GM19043 (cell line): ENCODE measurements around the gene GYPB.
"Not testable (repeated sequence)": the region's sequence is repeated elsewhere in the genome, so short reads cannot be mapped to it uniquely, and the experiment has no call there.

Experiments
- ATAC-seq: cut with Tn5 transposase; IDR thresholded peaks from one replicate; pipeline ENCODE4 v1.9.1; 2021; ENCODE audit warnings: low read depth; ENCODE audit not compliant: unreplicated experiment

GYPB gene

GRCh38 chr4:144019277-144019676 lies at the start of gene GYPB:
GYPB (minus strand) TSS chr4:144019380; CDS start chr4:144019287, 93 bp downstream.
- not testable (repeated sequence) for ATAC-seq

- not testable (repeated sequence) for ATAC-seq
These were observed 42.4 kb upstream of the GYPB start for GRCh38 chr4:144061556-144061955.

- ATAC-seq: not testable (repeated sequence)
These were observed 41.2 kb upstream of the GYPB start for GRCh38 chr4:144060234-144060859.

- ATAC-seq: no peak
These were observed 37.6 kb upstream of the GYPB start for GRCh38 chr4:144056800-144057199.

GRCh38 chr4:144055336-144055735 lies 36.2 kb upstream of the GYPB start:
- ATAC-seq: not testable (repeated sequence)

- not testable (repeated sequence) for ATAC-seq
These were observed 32.3 kb upstream of the GYPB start for GRCh38 chr4:144051494-144051893.

GRCh38 chr4:144050631-144051030 lies 31.5 kb upstream of the GYPB start:
- ATAC-seq: not testable (repeated sequence)

GRCh38 chr4:144049495-144050424 lies 30.6 kb upstream of the GYPB start:
- not testable (repeated sequence) for ATAC-seq

GRCh38 chr4:144044936-144045335 lies 25.8 kb upstream of the GYPB start:
- ATAC-seq: not testable (repeated sequence)

GRCh38 chr4:144032580-144032979 lies 13.4 kb upstream of the GYPB start:
- not testable (repeated sequence) for ATAC-seq

GRCh38 chr4:144031875-144032274 lies 12.7 kb upstream of the GYPB start:
- ATAC-seq: not testable (repeated sequence)

- not testable (repeated sequence) for ATAC-seq
These were observed 12.2 kb upstream of the GYPB start for GRCh38 chr4:144031369-144031768.

- not testable (repeated sequence) for ATAC-seq
These were observed 11.5 kb upstream of the GYPB start for GRCh38 chr4:144030708-144031107.

- ATAC-seq: not testable (repeated sequence)
These were observed 7.5 kb upstream of the GYPB start for GRCh38 chr4:144026682-144027081.

GRCh38 chr4:144024399-144025053 lies 5.3 kb upstream of the GYPB start:
- not testable (repeated sequence) for ATAC-seq

GRCh38 chr4:144022772-144023400 lies 3.7 kb upstream of the GYPB start:
- not testable (repeated sequence) for ATAC-seq

GRCh38 chr4:144021336-144021990 lies 2.3 kb upstream of the GYPB start:
- peak; percentile 81 for ATAC-seq

GRCh38 chr4:144018223-144019000 lies 768 bp downstream of the GYPB start:
- ATAC-seq: not testable (repeated sequence)

- not testable (repeated sequence) for ATAC-seq
These were observed 1.9 kb downstream of the GYPB start for GRCh38 chr4:144017271-144017670.
